HepG2 (cell line): ENCODE measurements around the gene TMEM232. TPM values are rescaled to one million over a fixed set of nuclear protein-coding genes. Genes with fewer than 3 reads are reported as not detected.

ENCODE experiments used
- ATAC-seq: fragments of 200-7000 bp; cut with Tn5 transposase; 3 replicates; pipeline ENCODE4 v1.9.1; 2020; ENCODE audit warnings: mild to moderate bottlenecking, moderate library complexity
- BruUV-seq: library from RNA; stranded (reverse); fragments of 400-500 nt; replicated peaks from 2 replicates; lab custom pipeline; 2021; lab: Mats Ljungman, UMichigan
- CTCF ChIA-PET: fragments of 300-600 bp; formaldehyde crosslinking; extraction: SDS; loops from one replicate; lab custom pipeline; 2021; ENCODE audit warnings: low total read pairs, inconsistent platforms, low intra/inter-chr PET ratio; lab: Yijun Ruan, JAX
- POLR2A ChIA-PET: fragments of 350-600 bp; sonication (Branson Sonifier 250); formaldehyde crosslinking; loops from one replicate; lab custom pipeline; 2020; ENCODE audit warnings: antibody characterized with exemption, inconsistent platforms; lab: Yijun Ruan, JAX
- DNase-seq: peaks from one replicate; pipeline ENCODE4 v3.0.0-alpha.2; 2015; ENCODE audit warnings: low spot score
- FAIRE-seq: peaks from 3 replicates; lab custom pipeline; 2011; peaks lifted over from hg19 to GRCh38; lab: Jason Lieb, UNC
- H2AFZ ChIP-seq: one replicate; pipeline ENCODE4 v1.6.1; 2011; ENCODE audit warnings: low read length, inconsistent platforms
- H3K27ac ChIP-seq: fragments of 300-600 bp; 3 replicates; pipeline ENCODE4 v1.8.0; 2011; ENCODE audit warnings: mixed run types, mild to moderate bottlenecking, mixed read lengths, low read length, inconsistent platforms; ENCODE audit not compliant: insufficient read depth; ENCODE audit errors: extremely low read length
- H3K27me3 ChIP-seq, 2 experiments: fragments of 200-600 bp in 1 of 2; 2 replicates in 1 of 2; 3 replicates in 1 of 2; pipeline versions ENCODE4 v1.6.0 to v1.8.0; 2011; ENCODE audit warnings: low read length in 2 of 2, mild to moderate bottlenecking in 2 of 2, moderate library complexity in 2 of 2, inconsistent platforms in 1 of 2; ENCODE audit not compliant: insufficient read depth in 2 of 2, control insufficient read depth in 1 of 2
- H3K36me3 ChIP-seq, 2 experiments: fragments of 200-600 bp in 1 of 2; replicated peaks in 1 of 2; 2 replicates in 1 of 2; 3 replicates in 1 of 2; pipeline versions ENCODE4 v1.5.1 to v1.8.0; 2011; ENCODE audit warnings: low read length in 2 of 2, inconsistent platforms in 1 of 2; ENCODE audit not compliant: insufficient read depth in 2 of 2, control insufficient read depth in 1 of 2
- H3K4me1 ChIP-seq: 2 replicates; pipeline ENCODE4 v1.5.1; 2012; ENCODE audit warnings: low read length, inconsistent platforms; ENCODE audit not compliant: insufficient read depth
- H3K4me2 ChIP-seq: 2 replicates; pipeline ENCODE4 v1.6.0; 2011; ENCODE audit warnings: low read depth, low read length, inconsistent platforms
- H3K4me3 ChIP-seq, 3 experiments: fragments of 200-600 bp in 1 of 3; sonication (generic), shearing (Covaris generic) in 1 of 3; replicated peaks in 1 of 3; 2 replicates each; pipeline ENCODE4 v1.5.1; 2011 to 2016; ENCODE audit warnings: low read length in 3 of 3, inconsistent platforms in 2 of 3, low read depth in 2 of 3, mild to moderate bottlenecking in 2 of 3, control low read depth in 1 of 3, mixed read lengths in 1 of 3; ENCODE audit not compliant: insufficient read depth in 1 of 3
- H3K79me2 ChIP-seq: one replicate; pipeline ENCODE4 v1.6.1; 2011; ENCODE audit warnings: low read length, inconsistent platforms; ENCODE audit not compliant: insufficient read depth
- H3K9ac ChIP-seq: 2 replicates; pipeline ENCODE4 v1.6.0; 2011; ENCODE audit warnings: mild to moderate bottlenecking, low read depth, low read length, inconsistent platforms; ENCODE audit not compliant: insufficient read depth
- H3K9me3 ChIP-seq: 2 replicates; pipeline ENCODE4 v1.5.1; 2012; ENCODE audit warnings: mild to moderate bottlenecking, low read length
- H4K20me1 ChIP-seq: 2 replicates; pipeline ENCODE4 v1.6.0; 2011; ENCODE audit warnings: inconsistent platforms, mild to moderate bottlenecking, low read length, moderate library complexity; ENCODE audit not compliant: insufficient read depth
- AGO2 ChIP-seq: fragments of 200-400 bp; formaldehyde crosslinking; optimal IDR thresholded peaks from 2 replicates; pipeline ENCODE3; 2017; ENCODE audit warnings: mild to moderate bottlenecking, low read depth, low read length, moderate library complexity
- ATM ChIP-seq: fragments of 450-650 bp; IDR thresholded peaks from 2 replicates; pipeline ENCODE4 v1.7.1; 2017; ENCODE audit warnings: mild to moderate bottlenecking, borderline replicate concordance
- GRHL1 ChIP-seq: sonication (generic); formaldehyde crosslinking; conservative IDR thresholded peaks from 2 replicates; pipeline ENCODE4 v1.8.0; 2022; ENCODE audit warnings: missing genetic modification reagents
- ISL2 ChIP-seq: sonication (generic); formaldehyde crosslinking; IDR thresholded peaks from 2 replicates; pipeline ENCODE4 v1.5.0; 2020; ENCODE audit warnings: missing genetic modification reagents
- MXI1 ChIP-seq: IDR thresholded peaks from 3 replicates; pipeline ENCODE4 v1.6.1; 2012; ENCODE audit warnings: low read depth, low read length, inconsistent platforms, borderline replicate concordance
- NCOA5 ChIP-seq: sonication (generic); formaldehyde crosslinking; IDR thresholded peaks from 2 replicates; pipeline ENCODE4 v1.4.0; 2020; ENCODE audit warnings: missing genetic modification reagents
- THAP11 ChIP-seq: IDR thresholded peaks from 2 replicates; pipeline ENCODE4 v1.6.1; 2016; ENCODE audit warnings: missing biosample characterization, missing genetic modification reagents
- ZNF138 ChIP-seq: sonication (generic); formaldehyde crosslinking; IDR thresholded peaks from 2 replicates; pipeline ENCODE4 v1.5.0; 2020; ENCODE audit warnings: mild to moderate bottlenecking, low read depth, missing genetic modification reagents
- ZNF564 ChIP-seq: sonication (generic); formaldehyde crosslinking; IDR thresholded peaks from 2 replicates; pipeline ENCODE4 v1.8.1; 2023; ENCODE audit warnings: mild to moderate bottlenecking, missing genetic modification reagents
- ZNF678 ChIP-seq: sonication (generic); formaldehyde crosslinking; IDR thresholded peaks from 2 replicates; pipeline ENCODE4 v1.4.0; 2020; ENCODE audit warnings: mild to moderate bottlenecking, missing genetic modification reagents
- ZNF780A ChIP-seq: sonication (generic); formaldehyde crosslinking; IDR thresholded peaks from 2 replicates; pipeline ENCODE4 v1.8.0; 2022; ENCODE audit warnings: mild to moderate bottlenecking, missing genetic modification reagents, moderate library complexity
- ZNF878 ChIP-seq: sonication (generic); formaldehyde crosslinking; IDR thresholded peaks from 2 replicates; pipeline ENCODE4 v1.8.1; 2023; ENCODE audit warnings: mild to moderate bottlenecking, missing genetic modification reagents, moderate library complexity
- WGBS: methylation state at CpG from one replicate; pipeline ENCODE4 v1.1.6; 2017; ENCODE audit warnings: low lambda C conversion rate; 5-methylcytosine and 5-hydroxymethylcytosine counted together
- in situ Hi-C: cut with HindIII; loops from 2 replicates; pipeline ENCODE4 v1.10.0; 2017; ENCODE audit warnings: low pct_unique_long_range_greater_than_20kb; ENCODE audit not compliant: extremely low pct_ligation_motif_present
- intact Hi-C: fragments of 100-400 bp; cut with micrococcal nuclease; formaldehyde crosslinking; loops from one replicate; pipeline ENCODE4 v1.10.0; 2022; ENCODE audit not compliant: unreplicated experiment
- polyA plus RNA-seq, 8 experiments: library from polyadenylated mRNA; depleted of rRNA in 3 of 8; stranded (reverse) in 7 of 8; unstranded in 1 of 8; fragments of >200 nt; fragmentation: Illumina TruSeq in 4 of 8; extraction: Trizol in 4 of 8; gene quantifications; 2 replicates each; pipeline versions ENCODE4 v1.2.1 to v1.2.3, GENCODE V29; 2011 to 2016; ENCODE audit warnings: low read depth in 4 of 8, missing spikeins in 1 of 8, mixed read lengths in 1 of 8; ENCODE audit not compliant: insufficient read depth in 1 of 8
- total RNA-seq, 5 experiments: library from RNA; depleted of rRNA; stranded (reverse); fragments of >200 nt; fragmentation: Illumina TruSeq; extraction: Trizol; gene quantifications; 2 replicates each; pipeline ENCODE4 v1.2.3, GENCODE V29; 2016; ENCODE audit warnings: low read depth in 1 of 5

TMEM232 gene
- total and polyA plus RNA-seq, 2 of the 13 experiments (the other 11 are each of a cell fraction or from before 2014, with no cell fraction given): 0.29 to 0.71 TPM

DNA sequence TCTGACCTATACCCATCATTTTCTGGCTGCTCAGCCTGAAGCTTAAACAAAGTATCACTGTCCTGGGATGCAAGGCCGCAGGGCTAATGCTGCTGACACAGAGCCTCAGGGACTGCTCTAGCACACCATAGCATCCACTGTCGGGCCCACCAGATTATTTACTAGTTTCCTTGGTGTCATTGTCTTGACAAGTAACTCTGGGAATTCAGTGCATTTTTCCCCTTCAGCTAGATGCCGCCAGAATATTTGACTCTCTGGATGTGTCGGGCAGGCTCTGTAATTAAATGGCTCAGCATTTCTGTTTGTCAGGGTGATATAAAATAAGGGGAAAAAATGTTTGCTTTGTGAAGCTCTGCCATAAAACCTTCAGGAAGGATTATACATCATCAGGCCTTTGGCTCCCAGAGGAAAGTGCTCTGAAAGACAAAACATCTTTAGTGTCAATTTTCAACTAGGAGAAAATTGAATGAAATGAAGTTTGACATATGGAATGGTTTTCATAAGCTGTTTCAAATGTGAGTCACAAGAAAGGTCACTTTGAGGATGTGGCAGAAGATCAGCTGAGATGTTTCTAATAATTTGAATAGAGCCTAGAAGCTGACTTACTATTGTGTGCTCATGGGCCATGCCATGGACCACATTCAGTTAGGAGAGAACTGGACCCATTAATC, 350.1 kb downstream of the TMEM232 start:
- CTCF ChIA-PET: no interaction called here
- H3K9ac ChIP-seq: no peak overlapping the region
- H3K4me2 ChIP-seq: no peak overlapping the region
- POLR2A ChIA-PET: no interaction called here
- TF ChIP-seq ZNF878 (CRISPR knock-in tag) (no peak), NCOA5 (CRISPR knock-in tag) (no peak), THAP11 (no peak), ZNF780A (CRISPR knock-in tag) (no peak), ZNF678 (CRISPR knock-in tag) (no peak), ZNF138 (CRISPR knock-in tag) (no peak), MXI1 (no peak), ISL2 (no peak), ZNF564 (CRISPR knock-in tag) (no peak), ATM (no peak), GRHL1 (CRISPR knock-in tag) (no peak), AGO2 (no peak)
- H3K9me3 ChIP-seq: no peaks in the 10 kb centered on the region
- no peaks in the 10 kb centered on the region for H4K20me1 ChIP-seq
- ATAC-seq (no peak), FAIRE-seq (no peak), DNase-seq (no peak)
- in situ Hi-C loops: no loop called here
- H3K4me1 ChIP-seq: no peaks in the 10 kb centered on the region
- no peak overlapping the region for H3K27ac ChIP-seq
- no peaks in the 10 kb centered on the region for H3K79me2 ChIP-seq
- intact Hi-C loops: no loop called here
- no peaks in the 10 kb centered on the region for H3K27me3 ChIP-seq
- H3K36me3 ChIP-seq: no peaks in the 10 kb centered on the region
- BruUV-seq: no TSS peak
- WGBS: 58% methylated on average over 4 of the region's 4 CpGs
- no peak overlapping the region for H2AFZ ChIP-seq
- no peak overlapping the region for H3K4me3 ChIP-seq
